HL-60 (cell line): Measurements from ENCODE around the gene CERT1.
A peak's percentile ranks its signal among the peaks of the same experiment; 100 is the strongest.

Experiments used
- CTCF ChIP-seq: IDR thresholded peaks from one replicate; pipeline ENCODE4 v1.5.1; 2011; ENCODE audit warnings: low read length, control low read depth, inconsistent platforms; ENCODE audit not compliant: insufficient read depth
- GABPA ChIP-seq: IDR thresholded peaks from 2 replicates; pipeline ENCODE4 v1.6.1; 2012; ENCODE audit warnings: low read depth
- POLR2AphosphoS5 ChIP-seq: IDR thresholded peaks from 2 replicates; pipeline ENCODE4 v1.6.1; 2012; ENCODE audit warnings: low read depth
- REST ChIP-seq: IDR thresholded peaks from 2 replicates; pipeline ENCODE4 v1.6.1; 2012; ENCODE audit warnings: low read depth; ENCODE audit not compliant: insufficient replicate concordance
- SPI1 ChIP-seq: IDR thresholded peaks from 2 replicates; pipeline ENCODE4 v1.6.1; 2012; ENCODE audit warnings: low read depth, mild to moderate bottlenecking, borderline replicate concordance

- TF ChIP-seq CTCF: no peak
- no peak for TF ChIP-seq GABPA
- no peak for TF ChIP-seq SPI1
- TF ChIP-seq POLR2AphosphoS5: 0 out of 2 replicates have a peak, but pooled peaks have one; percentile 3
- no peak for TF ChIP-seq REST
Observed at GRCh38 chr5:75363111-75363510, 148.3 kb downstream of the CERT1 start.
